HepG2 (cell line): ENCODE data around the gene ADGRG6. TPM values are rescaled to one million over a fixed set of nuclear protein-coding genes. Genes with fewer than 3 reads are reported as not detected.

Experiments
- ATF7-NPFF ChIP-seq: sonication (generic); formaldehyde crosslinking; IDR thresholded peaks from 2 replicates; pipeline ENCODE4 v1.8.1; 2023; ENCODE audit warnings: mild to moderate bottlenecking, low read depth, missing genetic modification reagents, moderate library complexity
- CSRNP2 ChIP-seq: sonication (generic); formaldehyde crosslinking; conservative IDR thresholded peaks from 2 replicates; pipeline ENCODE4 v1.8.0; 2022; ENCODE audit warnings: low read depth, missing genetic modification reagents
- HDAC6 ChIP-seq: fragments of 200-600 bp; sonication (generic); IDR thresholded peaks from 2 replicates; pipeline ENCODE4 v1.7.0; 2017; ENCODE audit warnings: mild to moderate bottlenecking, antibody characterized with exemption, low read length, low read depth
- MED1 ChIP-seq: sonication (generic); formaldehyde crosslinking; IDR thresholded peaks from 2 replicates; pipeline ENCODE4 v1.4.0; 2020; ENCODE audit warnings: missing genetic modification reagents
- MTF1 ChIP-seq: sonication (generic); formaldehyde crosslinking; IDR thresholded peaks from 2 replicates; pipeline ENCODE4 v1.5.0; 2020; ENCODE audit warnings: missing genetic modification reagents
- MXI1 ChIP-seq: IDR thresholded peaks from 3 replicates; pipeline ENCODE4 v1.6.1; 2012; ENCODE audit warnings: low read depth, low read length, inconsistent platforms, borderline replicate concordance
- POLR2A ChIP-seq, 2 experiments: IDR thresholded peaks; 2 replicates each; pipeline ENCODE4 v1.6.1; 2011; ENCODE audit warnings: low read depth in 2 of 2, low read length in 2 of 2, mild to moderate bottlenecking in 1 of 2, moderate library complexity in 1 of 2; ENCODE audit not compliant: insufficient read depth in 1 of 2
- RARA ChIP-seq: IDR thresholded peaks from 2 replicates; pipeline ENCODE4 v1.6.1; 2016; ENCODE audit warnings: missing genetic modification reagents, missing compliant biosample characterization
- RFXAP ChIP-seq: sonication (generic); formaldehyde crosslinking; IDR thresholded peaks from 2 replicates; pipeline ENCODE4 v1.4.0; 2020; ENCODE audit warnings: missing genetic modification reagents, borderline replicate concordance
- SALL2 ChIP-seq: sonication (generic); formaldehyde crosslinking; IDR thresholded peaks from 2 replicates; pipeline ENCODE4 v1.8.1; 2023; ENCODE audit warnings: mild to moderate bottlenecking, missing genetic modification reagents, inconsistent platforms
- SNAPC4 ChIP-seq: sonication (generic); formaldehyde crosslinking; IDR thresholded peaks from 2 replicates; pipeline ENCODE4 v1.4.0; 2020; ENCODE audit warnings: mild to moderate bottlenecking, missing genetic modification reagents
- SNRNP70 ChIP-seq: fragments of 200-400 bp; formaldehyde crosslinking; IDR thresholded peaks from 2 replicates; pipeline ENCODE4 v1.6.1; 2017; ENCODE audit warnings: mild to moderate bottlenecking, low read depth, low read length, moderate library complexity
- ZNF251 ChIP-seq: sonication (generic); formaldehyde crosslinking; IDR thresholded peaks from 2 replicates; pipeline ENCODE4 v1.9.0; 2021; ENCODE audit warnings: mild to moderate bottlenecking, missing genetic modification reagents
- ZNF3 ChIP-seq: IDR thresholded peaks from 2 replicates; pipeline ENCODE4 v1.7.0; 2017; ENCODE audit warnings: inconsistent platforms
- ZNF652 ChIP-seq: IDR thresholded peaks from 2 replicates; pipeline ENCODE4 v1.6.1; 2016; ENCODE audit warnings: low read depth, borderline replicate concordance
- ZNF720 ChIP-seq: sonication (generic); formaldehyde crosslinking; IDR thresholded peaks from 2 replicates; pipeline ENCODE4 v1.4.0; 2020; ENCODE audit warnings: missing genetic modification reagents
- polyA plus RNA-seq, 8 experiments: library from polyadenylated mRNA; depleted of rRNA in 3 of 8; stranded (reverse) in 7 of 8; unstranded in 1 of 8; fragments of >200 nt; fragmentation: Illumina TruSeq in 4 of 8; extraction: Trizol in 4 of 8; gene quantifications; 2 replicates each; pipeline versions ENCODE4 v1.2.1 to v1.2.3, GENCODE V29; 2011 to 2016; ENCODE audit warnings: low read depth in 4 of 8, missing spikeins in 1 of 8, mixed read lengths in 1 of 8; ENCODE audit not compliant: insufficient read depth in 1 of 8
- total RNA-seq, 5 experiments: library from RNA; depleted of rRNA; stranded (reverse); fragments of >200 nt; fragmentation: Illumina TruSeq; extraction: Trizol; gene quantifications; 2 replicates each; pipeline ENCODE4 v1.2.3, GENCODE V29; 2016; ENCODE audit warnings: low read depth in 1 of 5
- TF ChIP-seq, protein P1 (sequence below): sonication (generic); formaldehyde crosslinking; IDR thresholded peaks from 2 replicates; pipeline ENCODE4 v1.5.1; 2020; ENCODE audit warnings: missing genetic modification reagents, mild to moderate bottlenecking, borderline replicate concordance

Gene ADGRG6
- total and polyA plus RNA-seq, 2 of the 13 experiments (the other 11 are each of a cell fraction or from before 2014, with no cell fraction given) = 129 to 249 TPM

DNA sequence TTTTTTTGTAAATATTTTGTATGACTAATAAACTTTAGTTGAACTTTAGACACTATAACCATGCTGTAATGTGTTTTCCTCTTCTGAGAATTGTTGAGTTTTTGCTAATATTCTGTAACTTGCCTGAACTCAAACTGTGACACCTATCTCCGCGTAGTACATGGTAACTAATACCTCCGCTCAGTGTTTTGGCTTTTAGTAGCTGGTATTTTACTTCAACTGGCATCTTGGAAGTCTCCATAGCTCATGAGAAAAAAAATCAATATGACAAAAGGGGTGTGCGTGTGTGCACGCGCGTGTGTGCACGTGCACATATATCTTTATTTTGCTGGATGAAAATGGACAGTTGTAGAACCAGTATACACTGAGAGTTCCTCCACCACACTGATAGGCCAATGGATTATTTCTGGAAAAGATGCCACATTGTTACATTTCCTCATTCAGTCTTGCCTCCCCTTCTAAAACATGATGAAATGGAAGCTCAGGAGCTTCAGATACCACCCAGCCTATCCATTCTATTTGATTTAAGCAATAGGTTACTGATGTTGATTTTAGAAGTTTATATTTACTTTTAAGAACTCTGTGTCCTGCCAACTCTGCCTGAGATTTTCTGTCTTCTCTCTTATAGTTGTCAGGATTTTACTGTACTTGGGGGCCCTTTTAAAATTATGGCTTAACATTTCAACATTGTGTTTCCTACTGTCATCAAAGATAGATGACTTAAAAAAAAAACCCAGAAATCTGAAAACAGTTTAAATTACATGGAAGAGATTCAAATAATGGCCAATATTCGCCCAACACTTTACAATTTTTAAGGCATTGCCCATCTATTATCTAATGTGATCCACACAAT, 16.3 kb upstream of the ADGRG6 start (continued):
- TF ChIP-seq ZNF3 (CRISPR knock-in tag) (no peak), CSRNP2 (CRISPR knock-in tag) (no peak), ZNF652 (0 out of 2 replicates have a peak, but pooled peaks have one; percentile 9), SNAPC4 (CRISPR knock-in tag) (no peak), ZNF251 (CRISPR knock-in tag) (no peak), RARA (peak; percentile 73), HDAC6 (no peak), ZNF720 (CRISPR knock-in tag) (no peak), SALL2 (CRISPR knock-in tag) (no peak), ATF7-NPFF (CRISPR knock-in tag) (no peak), MTF1 (CRISPR knock-in tag) (no peak), SNRNP70 (no peak), MXI1 (peak; percentile 40; the same call in 1 of the 3 replicates), POLR2A (IDR thresholded peaks at IDR 0.05; ENCODE audit: insufficient read depth in 1 of 2, low read depth in 2 of 2, low read length in 2 of 2) (no peak), MED1 (peak; percentile 81), RFXAP (CRISPR knock-in tag) (no peak)
- TF ChIP-seq, protein P1, sequence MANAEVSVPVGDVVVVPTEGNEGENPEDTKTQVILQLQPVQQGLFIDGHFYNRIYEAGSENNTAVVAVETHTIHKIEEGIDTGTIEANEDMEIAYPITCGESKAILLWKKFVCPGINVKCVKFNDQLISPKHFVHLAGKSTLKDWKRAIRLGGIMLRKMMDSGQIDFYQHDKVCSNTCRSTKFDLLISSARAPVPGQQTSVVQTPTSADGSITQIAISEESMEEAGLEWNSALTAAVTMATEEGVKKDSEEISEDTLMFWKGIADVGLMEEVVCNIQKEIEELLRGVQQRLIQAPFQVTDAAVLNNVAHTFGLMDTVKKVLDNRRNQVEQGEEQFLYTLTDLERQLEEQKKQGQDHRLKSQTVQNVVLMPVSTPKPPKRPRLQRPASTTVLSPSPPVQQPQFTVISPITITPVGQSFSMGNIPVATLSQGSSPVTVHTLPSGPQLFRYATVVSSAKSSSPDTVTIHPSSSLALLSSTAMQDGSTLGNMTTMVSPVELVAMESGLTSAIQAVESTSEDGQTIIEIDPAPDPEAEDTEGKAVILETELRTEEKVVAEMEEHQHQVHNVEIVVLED (CRISPR knock-in tag) = no peak
